Measurements from ENCODE around the gene B3GAT1.
"Not testable (repeated sequence)": the region's sequence is repeated elsewhere in the genome, so short reads cannot be mapped to it uniquely, and the experiment has no call there.

The B3GAT1 gene

DNA sequence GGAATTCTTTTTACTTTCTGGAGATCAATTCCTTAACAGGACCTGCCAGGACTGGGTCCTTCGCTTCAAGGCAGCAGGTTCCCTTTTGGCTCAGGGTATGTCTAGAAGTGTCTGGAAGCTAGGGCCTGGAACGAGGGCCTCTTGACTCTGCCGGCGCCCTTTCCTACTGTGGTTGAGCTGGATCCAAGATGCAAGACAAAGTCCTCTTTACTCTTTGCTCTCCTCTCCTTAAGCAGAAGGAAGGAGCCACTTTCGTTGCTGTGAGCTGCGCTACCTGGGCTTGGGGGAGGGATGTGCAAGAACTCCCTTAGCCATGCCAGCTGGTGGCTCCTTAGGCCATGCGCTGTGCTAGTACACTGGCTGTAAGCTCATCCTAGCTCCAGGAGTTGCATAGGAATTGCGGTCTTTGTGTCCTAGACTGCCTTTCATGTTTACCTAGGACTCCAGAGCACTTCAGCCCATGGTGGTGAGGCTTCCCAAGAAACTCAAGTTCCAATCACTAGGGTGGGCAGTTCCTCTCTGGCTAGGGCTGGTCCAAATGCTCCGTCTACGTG, 62.2 kb downstream of the B3GAT1 start:
- no peak for DNase-seq

DNA sequence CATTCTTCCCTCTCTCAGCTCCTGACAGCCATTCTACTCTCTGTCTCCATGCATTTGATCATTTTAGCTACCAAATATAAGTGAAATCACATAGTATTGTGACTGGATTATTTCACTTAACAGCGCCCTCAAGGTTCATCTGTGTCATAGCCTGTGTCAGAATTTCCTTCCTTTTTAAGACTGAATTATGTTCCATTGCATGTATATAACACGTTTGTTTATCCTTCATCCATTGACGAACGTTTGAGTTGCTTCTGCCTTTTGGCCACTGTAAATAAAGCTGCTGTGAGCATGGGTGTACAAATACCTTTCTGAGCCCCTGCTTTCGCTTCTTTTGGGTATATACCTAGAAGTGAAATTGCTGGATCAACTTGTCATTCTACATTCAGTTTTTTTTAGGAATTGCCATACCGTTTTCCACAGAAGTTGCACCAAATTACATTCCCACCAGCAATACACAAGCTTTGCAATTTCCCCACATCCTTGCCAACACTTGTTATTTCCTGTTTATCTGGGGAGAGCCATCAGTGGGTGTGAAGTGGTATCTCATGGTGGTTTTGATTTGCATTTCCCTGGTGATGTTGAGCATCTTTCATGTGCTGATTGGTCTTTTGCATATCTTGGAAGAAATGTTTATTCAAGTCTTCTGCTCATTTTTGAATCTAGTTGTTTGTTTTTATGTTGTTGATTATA, 62.8 kb downstream of the B3GAT1 start:
- no peak for DNase-seq

DNA sequence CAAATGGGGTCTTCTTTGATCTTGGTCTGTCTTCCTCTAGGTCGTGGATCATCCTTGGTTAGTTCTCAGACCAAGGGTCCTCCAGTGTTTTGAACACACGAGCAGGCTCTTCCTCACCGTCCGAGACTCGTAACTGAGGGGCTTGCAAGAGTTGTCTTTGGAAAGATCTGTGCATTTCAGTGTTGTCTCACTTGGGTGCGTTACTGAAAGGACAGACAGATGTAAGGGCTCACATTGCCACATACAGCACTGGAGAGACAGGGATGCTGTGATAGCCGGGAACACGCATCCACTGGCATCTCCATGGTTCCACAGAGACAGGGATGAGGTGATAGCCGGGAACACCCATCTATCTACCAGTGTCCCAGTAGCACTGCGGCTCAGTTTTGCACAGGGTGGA, 64.6 kb downstream of the B3GAT1 start:
- DNase-seq = no peak

DNA sequence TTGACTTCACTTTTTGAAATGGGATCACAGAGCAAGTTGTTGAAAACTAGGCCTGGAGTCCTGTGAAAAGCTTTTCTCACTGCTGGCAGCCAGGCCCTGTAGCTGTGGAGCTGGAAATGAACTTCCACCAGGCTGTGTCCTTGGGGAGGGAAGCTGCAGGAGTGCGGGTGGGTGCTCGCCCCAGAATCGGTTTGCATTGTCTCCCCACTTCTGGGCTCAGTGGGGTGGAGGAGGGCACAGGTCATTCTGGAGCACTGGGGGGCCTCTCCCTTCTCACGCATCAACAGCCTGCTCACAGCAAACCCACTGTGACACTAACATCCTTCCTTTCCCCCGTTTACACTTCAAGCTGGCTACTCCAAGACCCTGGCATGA, 65.1 kb downstream of the B3GAT1 start:
- no peak for DNase-seq

DNA sequence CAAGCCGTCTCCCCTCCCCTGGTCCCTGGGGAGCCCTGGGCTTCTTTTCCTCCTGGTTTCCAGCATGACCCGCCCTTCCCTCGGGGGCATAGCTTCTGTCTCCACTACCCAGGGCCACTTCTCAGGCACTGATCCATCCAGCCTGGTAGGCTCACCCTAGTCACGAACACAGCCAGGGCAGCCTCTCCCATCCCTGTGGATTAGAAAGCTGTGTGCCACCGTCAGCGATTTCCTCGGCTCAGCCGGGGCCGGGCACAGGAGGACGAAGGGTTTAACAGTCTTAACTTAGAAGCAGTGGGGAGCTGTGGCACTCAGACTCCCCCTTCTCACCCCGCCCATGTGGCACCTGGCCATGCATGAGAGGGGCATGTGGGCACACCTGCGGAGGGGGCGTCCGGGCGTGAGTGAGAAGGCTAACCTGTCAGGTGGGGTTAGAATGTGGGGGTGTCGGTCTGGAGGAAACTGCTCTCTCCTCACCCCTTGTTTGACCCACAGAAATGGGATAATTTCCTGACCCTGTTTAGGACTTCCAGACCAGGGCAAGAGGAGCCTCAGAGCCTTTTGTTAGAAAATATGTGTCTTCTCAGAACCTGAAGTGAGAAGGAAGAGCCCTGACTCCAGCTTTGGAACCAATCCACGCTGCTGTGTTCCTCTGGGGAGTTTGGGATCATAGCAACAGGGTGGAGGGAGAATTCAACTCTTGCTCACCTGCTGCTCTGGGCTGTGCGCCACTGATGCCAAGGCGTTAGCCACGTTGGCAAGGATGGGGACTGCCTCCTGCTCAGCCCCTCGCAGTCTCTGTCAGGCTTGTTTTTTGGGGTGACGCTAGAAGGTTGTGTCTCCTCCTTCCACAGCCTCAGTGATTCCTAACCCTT, 65.7 kb downstream of the B3GAT1 start:
- DNase-seq = no peak

DNA sequence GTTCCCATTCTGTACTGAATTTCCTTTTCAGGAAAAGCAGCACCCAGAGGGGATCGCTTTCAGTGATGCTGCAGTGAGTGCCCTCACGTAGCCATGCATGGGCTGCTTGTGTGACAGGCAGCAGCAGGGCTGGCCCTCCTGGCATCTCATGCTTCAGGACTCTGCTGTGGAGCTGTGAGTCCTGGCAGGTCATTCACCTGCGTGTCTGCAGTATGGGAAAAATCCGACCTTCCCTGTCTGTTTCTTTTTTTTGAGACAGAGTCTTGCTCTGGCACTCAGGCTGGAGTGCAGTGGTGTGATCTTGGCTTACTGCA, 66.8 kb downstream of the B3GAT1 start:
- no peak for DNase-seq

DNA sequence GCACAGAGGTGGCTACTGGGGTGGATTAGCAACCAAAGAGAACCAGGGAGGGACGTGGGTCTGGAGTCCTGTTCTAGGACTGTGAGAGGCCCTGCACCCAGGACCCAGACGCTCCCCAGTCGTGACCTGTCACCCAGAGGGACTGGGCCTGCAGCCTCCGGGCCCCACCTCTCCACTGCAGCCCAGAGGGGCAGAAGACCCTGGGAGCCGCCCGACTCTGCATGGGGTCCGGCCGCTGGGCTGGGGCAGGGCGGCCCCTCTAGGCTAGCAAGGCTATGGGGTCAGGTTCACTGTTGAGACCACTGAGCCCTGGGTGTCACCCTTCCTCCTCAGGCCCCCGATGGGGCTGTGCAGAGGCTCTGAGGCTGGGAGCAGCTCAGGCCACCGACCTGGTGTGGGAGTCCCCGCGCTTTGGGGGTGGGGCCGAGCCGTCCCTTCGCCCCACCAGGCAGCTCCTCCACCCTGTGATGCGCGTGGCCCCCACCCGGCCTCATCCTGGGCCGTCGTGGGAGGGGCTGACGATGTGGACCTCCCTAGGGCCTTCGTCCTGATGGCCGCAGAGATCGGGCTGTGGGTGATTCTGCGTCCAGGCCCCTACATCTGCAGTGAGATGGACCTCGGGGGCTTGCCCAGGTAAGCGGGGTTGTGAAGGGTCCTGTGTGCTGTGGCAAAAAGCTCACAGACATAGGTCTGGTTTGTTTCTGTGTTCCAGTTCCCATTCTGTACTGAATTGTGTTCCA, 67.4 kb downstream of the B3GAT1 start:
- not testable (repeated sequence) for DNase-seq

DNA sequence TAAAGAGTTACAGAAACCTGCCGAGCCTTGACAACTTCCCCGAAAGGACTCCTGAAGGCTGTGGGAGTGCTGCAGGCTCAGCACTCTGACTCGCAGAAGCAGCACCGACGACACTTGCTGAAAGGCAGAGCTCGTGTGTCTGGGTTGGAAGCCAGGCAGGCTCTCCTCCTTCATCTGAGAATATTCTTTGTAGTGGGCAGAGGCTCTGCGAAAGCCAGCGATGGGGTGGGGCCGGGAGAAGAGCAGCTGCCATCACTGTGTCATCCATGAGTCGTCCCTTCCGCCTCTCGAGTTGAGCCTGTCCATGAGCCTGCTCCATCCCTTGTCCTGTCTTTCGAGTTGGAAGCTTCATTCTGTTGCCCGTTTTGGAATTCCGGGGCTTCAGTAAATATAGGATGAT, 68.4 kb downstream of the B3GAT1 start:
- no peak for DNase-seq

DNA sequence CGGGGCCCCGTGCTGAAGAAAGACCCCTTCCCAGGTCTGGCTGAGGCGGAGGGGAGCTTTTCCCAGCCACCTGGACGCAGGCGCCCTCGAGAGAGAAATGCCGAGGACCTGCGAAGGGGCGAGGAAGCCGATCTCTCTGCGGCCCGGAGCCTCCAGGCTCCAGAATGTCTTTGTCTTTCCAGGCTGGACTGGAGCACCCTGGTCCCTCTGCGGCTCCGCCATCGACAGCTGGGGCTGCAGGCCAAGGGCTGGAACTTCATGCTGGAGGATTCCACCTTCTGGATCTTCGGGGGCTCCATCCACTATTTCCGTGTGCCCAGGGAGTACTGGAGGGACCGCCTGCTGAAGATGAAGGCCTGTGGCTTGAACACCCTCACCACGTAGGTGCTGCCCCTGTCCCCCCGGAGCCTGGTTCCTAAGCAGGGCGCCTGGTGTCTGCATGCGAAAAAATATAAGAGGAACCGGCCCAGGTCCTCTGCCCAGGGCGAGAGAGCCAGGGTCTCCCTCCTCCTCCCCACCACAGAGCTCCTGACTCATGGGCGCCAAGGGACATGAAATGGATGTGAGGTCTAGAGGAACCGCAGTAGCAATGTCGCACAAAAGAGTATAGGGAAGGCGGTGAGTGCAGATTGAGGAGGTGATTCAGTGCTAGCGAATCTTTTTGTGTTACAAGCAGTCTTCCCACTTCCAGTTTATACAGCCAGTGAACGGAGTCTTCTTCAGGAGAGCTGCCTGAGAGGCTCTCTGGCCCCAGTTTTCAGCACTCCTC, 69.3 kb downstream of the B3GAT1 start:
- no peak for DNase-seq

DNA sequence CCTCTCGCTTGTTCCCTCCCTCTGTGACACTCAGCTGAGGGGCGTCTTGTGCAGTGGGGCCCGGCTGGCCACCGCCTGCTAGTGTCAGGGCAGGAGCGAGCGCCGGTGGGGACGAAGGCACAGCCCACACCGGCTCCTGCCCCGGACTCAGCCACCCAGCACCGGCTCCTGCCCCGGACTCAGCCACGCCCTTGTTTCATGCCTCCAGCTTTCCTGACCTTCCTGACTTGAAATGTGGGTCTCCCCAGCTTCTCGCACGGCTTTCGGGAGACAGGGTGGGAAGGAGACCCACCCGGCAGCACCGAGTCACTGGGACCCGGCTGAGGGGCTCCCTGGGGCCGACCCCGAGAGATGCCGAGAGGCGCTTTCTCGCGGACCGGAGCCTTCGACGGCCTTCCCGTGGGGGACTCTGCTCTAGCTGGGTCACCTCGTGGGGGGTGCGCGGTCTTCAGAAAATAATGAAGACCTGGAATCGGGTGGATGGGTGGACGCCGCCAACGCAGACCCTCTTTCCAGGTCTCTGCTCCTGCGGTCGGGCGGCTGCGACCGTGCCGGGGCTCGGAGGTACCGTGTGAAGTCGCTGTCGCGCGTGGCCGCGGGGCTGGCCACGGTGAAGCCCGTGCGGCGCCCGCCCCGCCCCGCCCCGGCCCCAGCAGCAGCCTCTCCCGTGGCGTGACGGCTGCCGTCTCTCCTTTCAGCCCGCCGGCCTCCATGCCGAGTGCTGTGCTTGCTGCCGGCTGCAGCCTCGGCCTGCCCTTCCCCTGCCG, 70.1 kb downstream of the B3GAT1 start:
- no peak for DNase-seq

DNA sequence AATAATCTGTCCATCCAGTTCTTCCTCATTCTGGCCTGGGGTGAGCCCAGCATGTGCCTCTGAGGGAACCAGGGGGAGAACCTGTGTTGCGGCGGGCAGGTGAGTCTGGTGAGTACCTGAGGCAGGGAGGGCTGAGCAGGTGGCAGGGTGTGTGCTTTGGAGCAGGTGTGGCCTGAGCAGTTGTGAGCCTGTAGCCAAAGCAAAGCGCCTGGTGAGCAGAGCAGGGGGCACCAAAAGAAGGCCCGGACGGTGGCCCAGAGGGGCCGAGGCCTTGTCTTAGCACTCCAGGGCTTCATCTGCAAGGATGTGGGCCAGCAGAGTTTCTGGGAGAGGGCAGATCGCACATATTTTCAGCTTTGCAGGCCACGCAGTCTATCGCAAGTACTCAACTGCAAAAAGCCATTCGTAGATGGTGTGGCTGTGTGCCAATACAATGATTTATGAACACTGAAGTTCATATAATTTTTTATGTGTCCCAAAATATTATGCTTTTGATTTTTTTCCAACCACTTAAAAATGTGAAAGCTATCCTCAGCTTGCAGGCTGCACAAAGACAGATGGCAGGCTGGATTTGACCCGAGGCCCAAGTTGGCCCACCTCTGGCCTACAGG, 71.6 kb downstream of the B3GAT1 start:
- DNase-seq = no peak

DNA sequence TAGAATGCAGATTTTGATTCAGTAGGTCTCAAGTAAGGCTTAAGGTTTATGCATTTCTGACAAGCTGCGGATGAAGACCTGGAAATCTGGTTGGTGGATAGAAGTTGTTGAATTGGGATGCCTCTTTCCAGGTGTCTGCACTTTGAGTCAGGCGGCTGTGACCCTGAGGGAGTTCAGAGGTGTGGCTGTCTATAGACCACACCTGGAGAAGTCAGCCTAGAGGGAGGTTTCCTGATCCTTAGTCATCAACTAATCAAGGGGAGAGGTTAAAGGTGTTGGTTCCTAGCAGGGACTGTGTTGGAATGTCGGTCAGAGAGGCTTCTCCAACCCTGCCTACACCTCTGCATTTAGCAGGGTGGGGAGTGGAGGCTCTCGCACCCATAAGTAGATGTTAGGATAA, 72.3 kb downstream of the B3GAT1 start:
- no peak for DNase-seq

DNA sequence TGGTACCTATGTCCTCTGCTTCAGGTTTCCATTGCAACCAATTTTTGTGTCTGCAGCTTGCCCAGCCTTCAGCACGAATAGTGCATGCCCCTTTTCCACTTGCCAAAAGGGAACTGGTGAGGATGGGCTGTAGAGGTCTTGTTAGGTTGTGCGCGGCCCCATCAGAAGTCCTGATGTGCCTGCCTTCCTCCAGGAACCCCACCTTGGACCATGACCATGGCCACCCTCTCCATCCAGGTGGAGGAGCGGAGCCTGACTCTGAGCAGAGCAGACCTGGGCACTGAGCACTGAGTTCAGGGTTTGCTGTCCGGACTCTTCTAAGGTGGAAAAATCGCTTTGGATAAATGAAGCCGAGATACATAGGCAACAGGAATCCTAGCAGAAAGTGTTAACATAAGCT, 73.4 kb downstream of the B3GAT1 start:
- no peak for DNase-seq

DNA sequence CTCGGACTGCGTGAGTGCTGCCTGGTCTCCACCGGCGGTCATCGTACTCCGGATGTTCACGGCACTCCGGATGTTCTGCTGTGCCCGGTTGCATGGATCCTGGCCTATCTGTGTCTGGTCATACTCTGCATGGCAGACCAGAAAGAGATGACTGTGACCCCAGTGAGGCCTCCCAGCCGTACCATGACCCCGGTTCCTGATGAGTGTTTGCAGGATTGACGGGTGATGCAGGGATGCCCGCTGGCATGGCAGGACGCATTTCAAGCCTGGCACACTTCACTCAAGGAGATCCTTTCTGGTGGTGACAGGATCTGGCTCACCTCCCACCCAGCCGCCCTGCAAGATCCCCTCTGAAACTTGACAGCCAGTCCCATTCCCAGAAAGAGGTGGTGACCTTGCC, 74.0 kb downstream of the B3GAT1 start:
- no peak for DNase-seq

DNA sequence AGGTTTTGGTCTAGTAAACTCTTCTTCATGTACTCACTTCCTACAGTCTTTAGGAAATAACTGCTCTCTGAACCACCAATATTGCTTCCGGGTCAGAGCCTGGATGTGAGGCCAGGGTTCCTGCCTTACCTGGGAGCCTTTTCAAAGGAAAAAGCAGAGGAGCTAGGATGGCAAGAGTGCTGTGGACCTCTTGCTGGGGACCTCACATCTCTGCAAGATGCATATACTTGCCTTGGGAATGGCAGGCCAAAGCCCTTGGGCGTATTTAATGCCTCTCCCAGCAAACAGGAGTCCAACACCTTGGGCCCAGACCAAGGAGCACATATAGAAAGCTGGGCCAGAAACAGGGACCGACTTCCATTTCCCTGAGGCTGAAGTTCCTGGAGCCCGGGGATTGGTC, 75.0 kb downstream of the B3GAT1 start:
- DNase-seq = no peak

DNA sequence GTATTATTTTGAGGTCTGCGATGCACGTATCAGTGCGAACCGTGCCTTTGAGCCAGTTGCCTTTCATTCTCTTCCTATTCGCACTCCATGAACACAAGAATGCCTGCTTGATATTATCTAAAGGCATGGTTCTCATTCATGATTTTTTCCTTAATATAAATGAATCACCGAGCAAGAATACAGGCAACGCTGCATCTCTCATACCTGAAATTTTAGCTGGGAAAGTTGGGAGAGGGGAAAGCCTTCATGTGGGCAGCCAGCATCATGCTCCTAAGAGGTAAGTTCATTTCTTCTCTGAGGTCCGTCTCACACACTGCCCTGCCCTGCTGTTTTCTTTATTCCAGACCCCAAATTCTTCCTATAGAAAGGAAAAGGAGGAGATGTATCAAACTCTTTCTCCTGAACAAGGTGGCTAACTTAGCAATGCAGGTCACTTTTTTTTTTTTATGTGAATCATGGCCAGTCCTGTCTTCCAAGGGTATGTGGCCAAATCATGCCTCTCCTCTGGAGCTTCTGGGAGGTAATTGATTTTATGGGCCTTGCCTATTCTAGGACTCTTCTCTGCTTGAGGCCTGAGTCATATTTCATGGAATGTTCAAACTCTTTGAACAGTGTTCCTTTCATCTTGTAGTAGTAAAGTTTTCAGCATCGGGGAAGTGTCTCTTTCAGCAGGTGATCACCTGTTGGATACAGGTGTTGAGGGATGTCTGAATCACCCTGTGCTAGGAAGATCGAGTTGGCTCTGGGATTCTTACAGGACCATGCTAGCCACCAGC, 77.1 kb downstream of the B3GAT1 start:
- DNase-seq = no peak

DNA sequence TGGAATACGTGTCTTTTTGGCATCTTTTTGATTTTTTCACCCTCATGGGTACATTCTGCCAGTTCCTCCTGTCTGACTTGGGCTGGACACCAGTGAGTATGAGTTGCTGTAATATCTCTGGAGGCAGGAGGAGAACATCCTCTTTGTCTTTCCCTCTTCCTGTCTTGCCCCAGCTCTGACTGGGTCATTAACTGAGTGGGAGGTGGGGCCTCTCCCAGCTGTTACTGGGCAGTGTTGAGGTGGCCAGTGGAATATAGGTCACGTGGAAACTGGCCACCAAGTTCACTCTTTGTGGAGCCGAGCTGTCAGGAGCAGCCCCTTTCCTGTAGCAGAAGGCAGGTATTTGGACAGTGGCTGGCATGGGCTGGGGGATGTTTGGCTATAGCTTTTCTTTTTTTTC, 78.1 kb downstream of the B3GAT1 start:
- DNase-seq = no peak

DNA sequence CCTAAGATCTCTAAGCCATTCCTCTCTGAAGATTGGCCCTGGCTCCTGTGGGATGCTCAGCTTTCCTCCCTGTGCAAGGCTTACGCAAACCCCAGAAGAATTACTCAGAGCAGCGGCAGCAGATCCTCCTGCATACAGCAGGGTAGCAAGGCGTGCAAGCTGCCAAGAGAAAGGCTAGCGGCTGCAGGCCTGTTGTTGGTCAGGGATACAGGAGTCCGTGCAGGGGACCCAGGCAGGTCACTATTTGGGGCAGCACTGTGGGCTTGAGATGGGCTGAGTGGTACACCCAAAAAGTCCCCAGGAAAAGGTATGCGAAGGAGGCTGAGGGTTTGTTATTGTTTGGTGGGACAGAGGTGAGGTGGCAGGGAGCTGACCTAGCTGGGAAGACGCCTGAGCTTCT, 78.7 kb downstream of the B3GAT1 start:
- no peak for DNase-seq

DNA sequence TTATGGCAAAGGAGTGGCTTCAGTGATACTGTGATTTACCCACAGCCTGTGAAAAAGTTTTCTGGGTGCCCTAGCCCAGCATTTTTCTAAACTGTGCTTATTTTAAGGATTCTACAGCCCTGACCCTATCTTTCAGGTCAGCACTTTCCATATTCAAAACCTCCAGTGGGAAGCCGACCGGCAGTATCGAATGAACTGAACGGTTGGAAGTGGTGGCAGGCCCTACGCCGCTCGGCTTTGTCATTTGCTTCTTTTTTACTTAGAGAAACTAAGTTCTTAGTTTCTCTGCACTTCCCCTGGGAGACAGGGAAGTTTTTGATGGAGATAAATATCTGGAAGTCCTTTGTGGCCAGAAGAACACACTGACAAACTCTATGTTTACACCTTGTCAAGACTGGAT, 79.3 kb downstream of the B3GAT1 start:
- DNase-seq = no peak

DNA sequence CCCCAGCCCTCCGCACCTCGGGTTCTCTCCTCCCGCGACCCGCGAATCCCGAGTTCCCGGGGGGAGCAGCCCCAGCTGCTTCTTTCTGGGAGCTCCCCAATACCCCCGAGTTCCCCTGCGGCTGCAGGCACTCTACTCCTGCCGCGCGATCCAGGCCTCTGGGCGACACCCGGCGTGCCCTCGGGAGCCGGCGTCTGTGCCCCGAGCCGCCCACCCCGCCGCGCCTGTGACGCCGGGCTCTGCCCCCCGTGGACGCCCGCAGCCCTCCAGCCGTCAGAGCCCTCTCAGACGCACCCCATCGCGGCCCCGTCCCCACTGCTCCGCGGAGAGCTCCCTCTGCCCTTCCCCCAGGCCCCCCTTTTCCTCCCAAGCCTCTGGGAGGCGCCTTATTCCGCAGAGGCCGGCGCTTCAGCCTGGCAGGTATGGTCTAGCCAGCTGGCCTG, 79.8 kb downstream of the B3GAT1 start:
- no peak for DNase-seq
